ENCODE results near the gene SLC5A9.
A peak's percentile ranks its signal among the peaks of the same experiment; 100 is the strongest.

GRCh38 chr1:48203287-48203900, 19.1 kb upstream of the SLC5A9 start:
- TF ChIP-seq CTCF (conservative IDR thresholded peaks at IDR 0.05; ENCODE audit: low read depth, low read length) (peak; percentile 48), CHD1 (IDR thresholded peaks at IDR 0.05; ENCODE audit: low read depth, low read length) (no peak), POLR2A (IDR thresholded peaks at IDR 0.05; ENCODE audit: low read depth, low read length) (no peak), USF2 (IDR thresholded peaks at IDR 0.05; ENCODE audit: low read depth, low read length) (no peak), CEBPB (IDR thresholded peaks at IDR 0.05; ENCODE audit: low read depth, low read length) (no peak), SMC3 (IDR thresholded peaks at IDR 0.05; ENCODE audit: low read depth, low read length) (peak; percentile 24; the same call in 1 of the 2 replicates)
